GM21360 (cell line): ENCODE measurements around the gene COL6A5.
"Not testable (repeated sequence)": the region's sequence is repeated elsewhere in the genome, so short reads cannot be mapped to it uniquely, and the experiment has no call there.

Experiments used
- ATAC-seq: cut with Tn5 transposase; IDR thresholded peaks from one replicate; pipeline ENCODE4 v1.9.1; 2021; ENCODE audit warnings: mild to moderate bottlenecking, moderate library complexity; ENCODE audit not compliant: unreplicated experiment

Gene COL6A5

DNA sequence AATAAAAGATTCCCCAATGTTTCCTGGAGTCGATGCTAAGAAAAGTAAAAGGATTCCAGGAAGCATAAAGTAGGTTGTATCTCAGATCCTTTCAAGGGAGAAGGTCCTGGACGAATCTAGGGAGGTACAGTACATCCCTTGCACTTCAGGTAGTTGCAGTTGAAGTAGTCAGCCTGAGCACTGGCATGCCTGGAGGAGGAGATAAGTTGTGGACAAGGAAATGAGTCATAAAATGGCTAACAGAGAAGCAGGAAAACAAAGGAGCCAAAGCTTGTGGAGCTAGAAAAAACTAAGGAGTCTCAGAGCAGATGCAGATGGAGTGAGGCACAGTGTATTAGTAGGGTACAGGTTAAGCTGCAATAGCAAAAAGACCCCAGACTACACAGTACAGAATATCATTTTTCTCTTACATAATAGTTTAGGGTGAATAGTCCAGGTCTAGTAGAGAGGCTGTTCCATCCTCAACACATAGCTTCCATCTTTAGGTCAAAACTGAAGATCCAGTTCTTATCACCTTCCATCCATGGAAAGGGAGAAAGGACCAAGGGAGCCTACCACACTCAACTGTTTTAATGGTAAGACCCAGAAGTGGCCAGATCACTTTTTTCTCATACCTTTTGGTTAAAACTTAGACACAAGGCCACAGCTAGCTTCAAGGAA is 41.3 kb downstream of the COL6A5 start:
- ATAC-seq = no peak

- ATAC-seq = no peak
These were observed 44.4 kb downstream of the COL6A5 start for GRCh38 chr3:130389743-130390478.

DNA sequence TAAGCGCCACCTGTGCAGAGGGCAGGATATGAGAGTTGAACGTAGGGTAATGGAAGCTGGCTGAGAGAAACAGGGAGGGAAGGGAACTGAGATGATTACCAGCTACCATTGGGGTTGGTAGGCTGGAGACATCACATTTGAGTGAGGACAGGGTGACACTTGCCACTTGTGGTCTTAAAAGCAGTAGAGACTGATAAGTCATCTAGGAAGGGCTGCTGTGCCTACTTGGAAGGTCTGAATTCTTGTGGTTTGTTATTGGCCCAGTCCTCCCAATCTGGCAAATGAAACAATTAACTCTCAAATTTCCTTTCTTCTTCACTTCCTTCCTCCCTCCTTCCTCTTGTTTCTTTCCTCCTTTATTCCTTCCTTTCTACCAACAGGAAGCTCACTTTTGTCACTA is 46.8 kb downstream of the COL6A5 start:
- ATAC-seq = no peak

- ATAC-seq = no peak
These were observed 48.1 kb downstream of the COL6A5 start for GRCh38 chr3:130393594-130393993.

DNA sequence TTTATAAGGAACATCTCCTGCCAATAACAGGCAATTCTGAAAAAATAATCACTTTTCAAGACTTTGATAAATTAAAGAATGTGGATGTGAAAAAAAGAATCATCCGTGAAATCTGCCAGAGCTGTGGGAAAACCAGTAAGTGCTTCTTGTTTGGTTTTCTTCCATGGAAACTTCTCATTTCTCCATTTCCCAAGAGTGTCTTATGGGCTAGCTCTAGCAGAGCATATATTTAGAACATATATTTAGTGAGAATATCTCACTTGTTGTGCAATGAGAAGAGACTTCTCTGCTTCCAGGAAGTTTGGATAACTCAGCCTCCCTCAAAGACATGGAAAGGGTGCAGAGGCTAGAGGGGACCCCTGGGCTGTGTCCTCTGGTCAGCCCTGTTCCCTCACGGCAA is 49.9 kb downstream of the COL6A5 start:
- ATAC-seq = no peak

- ATAC-seq = no peak
These were observed 50.4 kb downstream of the COL6A5 start for GRCh38 chr3:130395916-130396315.

DNA sequence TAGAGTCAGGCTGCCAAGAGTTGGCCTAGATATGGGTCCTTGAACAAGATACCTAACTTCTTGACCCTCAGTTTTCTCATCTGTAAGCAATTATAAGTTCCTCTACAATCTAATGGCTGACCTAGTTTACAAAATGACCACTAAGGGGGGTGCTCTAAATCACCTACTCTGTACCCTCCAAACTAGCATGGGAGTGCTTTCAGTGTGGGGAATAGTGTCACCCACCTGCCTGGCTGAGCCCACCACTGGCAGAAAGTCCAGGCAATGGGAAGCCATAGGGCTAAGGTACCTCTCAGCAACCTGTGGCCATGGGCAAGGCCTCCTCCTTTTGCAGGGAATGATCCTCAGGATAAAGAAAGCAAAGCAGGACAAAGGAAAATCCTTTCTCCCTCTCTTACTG is 58.9 kb downstream of the COL6A5 start:
- no peak for ATAC-seq

DNA sequence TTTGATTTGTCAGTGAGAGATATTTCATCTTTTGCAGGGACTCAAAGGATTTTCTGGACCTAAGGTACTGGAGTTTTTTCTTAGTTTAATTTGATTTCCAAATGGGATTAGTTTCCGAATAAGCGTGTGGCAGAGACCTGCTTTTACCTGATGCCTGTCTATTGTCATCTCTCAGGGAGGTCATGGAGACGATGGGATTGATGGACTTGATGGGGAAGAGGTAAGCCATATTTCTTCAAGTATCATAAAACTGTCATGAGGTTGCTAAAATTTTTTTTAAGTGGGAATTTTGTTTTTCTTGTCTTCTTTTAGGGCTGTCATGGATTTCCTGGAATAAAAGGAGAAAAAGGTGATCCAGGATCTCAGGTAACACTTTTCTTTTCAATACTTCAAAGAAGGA is 60.5 kb downstream of the COL6A5 start:
- no peak for ATAC-seq

GRCh38 chr3:130408253-130408652 is 62.8 kb downstream of the COL6A5 start:
- not testable (repeated sequence) for ATAC-seq

- ATAC-seq = no peak
These were observed 65.8 kb downstream of the COL6A5 start for GRCh38 chr3:130411320-130411719.

GRCh38 chr3:130412991-130413560 is 67.6 kb downstream of the COL6A5 start:
- ATAC-seq = no peak

DNA sequence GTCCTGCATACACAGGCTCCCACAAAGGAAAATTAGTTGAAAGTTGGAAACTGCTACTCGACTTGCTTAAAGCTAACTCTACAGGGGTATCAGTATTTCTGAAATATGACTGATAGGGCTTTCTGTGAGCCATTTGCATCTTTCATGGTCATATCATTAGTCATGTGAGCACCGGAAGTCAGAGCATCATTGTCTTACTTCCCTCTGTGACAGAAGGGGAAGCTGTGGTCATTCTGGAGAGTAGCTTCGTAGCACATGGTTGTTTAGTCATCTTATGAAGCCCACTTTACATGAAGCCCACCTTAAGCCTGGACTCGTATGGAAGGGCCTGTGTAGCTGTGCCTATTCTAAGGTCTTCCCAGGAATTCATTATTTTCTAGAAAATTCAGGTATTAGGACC is 69.0 kb downstream of the COL6A5 start:
- ATAC-seq = no peak

DNA sequence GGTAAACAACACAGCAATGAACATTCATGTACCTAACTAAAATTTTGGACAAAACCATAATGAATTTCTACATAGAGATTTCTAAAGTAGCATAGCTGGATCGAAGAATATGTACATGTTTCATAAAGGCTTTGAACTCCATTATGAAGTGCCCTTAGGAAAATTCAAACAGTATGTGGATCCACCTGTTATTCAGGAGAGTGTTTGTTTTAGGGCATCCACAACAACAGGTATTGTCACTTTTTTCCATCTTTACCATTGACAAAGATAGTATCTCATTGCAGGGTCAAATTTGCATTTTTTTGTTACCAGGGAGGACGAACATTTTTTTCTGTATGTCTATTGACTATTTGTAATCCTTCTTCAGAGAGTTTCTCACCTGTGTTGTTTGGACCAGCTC is 75.0 kb downstream of the COL6A5 start:
- no peak for ATAC-seq

- no peak for ATAC-seq
These were observed 77.6 kb downstream of the COL6A5 start for GRCh38 chr3:130423064-130423463.

DNA sequence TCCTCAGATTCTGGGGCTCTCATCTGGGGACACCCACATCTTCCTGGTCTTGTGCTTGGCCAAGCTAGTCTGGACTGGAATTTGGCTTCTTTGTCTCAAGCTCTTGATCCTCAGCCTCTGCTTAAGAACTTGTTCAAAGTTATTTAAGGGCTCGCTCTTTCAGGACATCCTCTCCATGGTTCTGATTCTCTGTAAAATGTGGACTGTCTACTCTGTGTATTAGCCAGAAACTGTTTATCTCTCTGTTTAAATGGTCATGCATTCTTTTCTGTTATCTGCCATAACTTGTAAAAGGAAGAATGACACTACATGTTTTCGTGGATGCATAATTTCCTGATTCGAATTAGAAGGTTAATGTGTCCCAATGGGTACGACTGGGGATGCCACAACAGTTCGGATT is 79.4 kb downstream of the COL6A5 start:
- ATAC-seq = no peak

DNA sequence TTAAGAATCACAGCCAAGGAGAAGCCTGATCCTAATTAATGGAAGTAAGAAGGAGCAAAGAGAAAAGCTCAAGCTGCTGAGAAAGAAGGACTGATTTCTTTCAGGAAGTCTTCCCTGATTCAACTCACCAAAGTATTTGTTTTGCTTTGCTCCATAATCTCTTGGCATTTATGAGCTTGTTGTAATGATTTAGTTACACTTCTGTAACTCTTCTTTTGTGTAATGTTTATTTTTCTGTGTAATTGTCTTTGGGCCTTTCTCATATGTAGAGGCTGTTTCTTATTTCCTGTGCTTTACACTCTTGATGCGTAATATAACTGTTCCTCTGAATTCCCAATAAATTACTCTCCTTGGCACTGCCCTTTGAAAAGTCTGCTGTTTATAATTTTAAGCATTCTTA is 80.0 kb downstream of the COL6A5 start:
- ATAC-seq = no peak

- ATAC-seq = no peak
These were observed 80.7 kb downstream of the COL6A5 start for GRCh38 chr3:130426206-130426605.

DNA sequence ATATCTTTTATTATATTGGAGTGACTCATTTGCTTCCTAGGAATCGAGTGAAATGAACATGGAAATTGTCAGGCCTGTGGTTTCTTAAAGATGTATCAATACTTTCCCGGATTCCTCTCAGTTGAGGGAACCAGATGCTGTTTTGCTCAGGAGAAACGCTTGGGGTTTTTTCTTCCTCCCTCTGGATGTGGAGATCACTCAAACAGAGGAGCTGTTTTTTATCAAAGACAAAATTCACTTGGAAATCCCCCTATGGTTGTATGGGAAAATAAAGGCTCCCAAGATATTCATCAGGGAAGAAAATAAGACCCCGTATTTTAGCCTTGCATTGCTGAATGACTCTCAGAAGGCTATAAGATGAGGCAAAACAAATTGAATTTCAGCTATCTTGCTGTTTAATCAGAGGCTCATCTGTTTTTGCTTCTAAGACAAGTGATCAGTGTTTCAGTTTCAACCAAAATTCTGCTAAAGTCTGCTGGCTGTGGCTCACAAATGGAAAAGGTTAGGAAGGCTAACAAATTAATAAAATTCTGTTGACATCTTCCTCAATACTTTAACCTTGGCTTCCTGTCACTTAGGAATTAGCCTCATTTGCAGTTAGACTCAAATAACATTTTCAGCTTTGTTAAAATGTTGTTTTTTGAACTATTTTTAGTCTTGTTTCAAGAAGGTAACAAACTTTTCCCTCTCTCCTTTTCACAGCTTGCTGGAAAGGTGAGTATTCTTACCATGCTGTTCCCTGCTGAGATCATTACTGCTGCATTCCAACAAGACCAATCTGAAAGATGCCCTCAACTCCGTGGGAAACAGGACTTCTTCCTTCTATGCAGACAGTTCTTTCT is 83.6 kb downstream of the COL6A5 start:
- no peak for ATAC-seq

DNA sequence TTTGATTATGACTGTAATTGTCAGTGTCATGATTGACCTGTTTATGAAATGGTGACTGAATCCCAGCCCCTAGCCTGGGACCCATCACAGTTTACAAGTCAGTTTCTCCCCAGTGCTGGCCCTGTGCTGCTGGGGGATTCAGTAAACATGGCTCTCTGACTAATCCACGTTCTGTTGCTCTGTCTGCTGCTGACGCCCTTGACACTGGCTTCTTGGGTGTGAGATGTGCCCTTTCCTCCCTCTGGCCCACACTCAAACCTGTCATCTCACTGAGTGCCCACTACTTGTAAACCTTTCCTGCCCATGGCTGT is 84.2 kb downstream of the COL6A5 start:
- ATAC-seq = no peak

DNA sequence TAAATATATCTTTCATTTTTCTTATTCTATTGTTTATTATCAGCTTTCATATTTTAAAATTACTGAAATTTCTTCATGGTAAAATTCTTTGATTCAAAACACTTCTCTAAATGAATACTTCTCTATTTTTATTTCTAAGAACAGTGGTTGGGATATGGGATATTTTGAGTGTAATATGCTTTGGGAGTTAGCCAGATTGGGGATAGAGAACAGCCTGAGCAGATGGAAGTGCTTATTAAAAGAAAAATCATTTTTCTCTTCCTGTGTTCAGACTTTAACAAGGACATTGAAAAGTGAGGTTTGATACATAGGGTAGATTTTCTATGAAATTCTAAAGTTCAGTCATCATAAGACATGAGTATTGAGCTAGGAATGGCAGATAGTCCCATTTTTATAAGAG is 84.8 kb downstream of the COL6A5 start:
- no peak for ATAC-seq

- not testable (repeated sequence) for ATAC-seq
These were observed 86.6 kb downstream of the COL6A5 start for GRCh38 chr3:130432086-130432485.

- no peak for ATAC-seq
These were observed 87.8 kb downstream of the COL6A5 start for GRCh38 chr3:130433306-130433705.
